H1 (cell line): Measurements from ENCODE around the gene ZNF486.

Experiments used
- CHD1 ChIP-seq: IDR thresholded peaks from 2 replicates; pipeline ENCODE4 v1.6.1; 2012; ENCODE audit warnings: low read depth, low read length, improper control_type of control experiment
- CTCF ChIP-seq, 3 experiments: IDR thresholded peaks; 1 replicate in 2 of 3; 2 replicates in 1 of 3; pipeline versions ENCODE4 v1.5.1 to v1.6.1; 2011; ENCODE audit warnings: low read length in 3 of 3, mild to moderate bottlenecking in 3 of 3, inconsistent platforms in 2 of 3, low read depth in 1 of 3, moderate library complexity in 1 of 3; ENCODE audit not compliant: insufficient read depth in 1 of 3; ENCODE audit errors: control extremely low read depth in 1 of 3
- EP300 ChIP-seq, 2 experiments: IDR thresholded peaks; 1 replicate in 1 of 2; 2 replicates in 1 of 2; pipeline ENCODE4 v1.6.1; 2011 to 2012; ENCODE audit warnings: low read depth in 2 of 2, low read length in 2 of 2, mild to moderate bottlenecking in 2 of 2, borderline replicate concordance in 1 of 2, inconsistent platforms in 1 of 2, moderate library complexity in 1 of 2
- EZH2 ChIP-seq: fragments of 200-600 bp; sonication (generic); IDR thresholded peaks from 2 replicates; pipeline ENCODE4 v1.7.1; 2012; ENCODE audit warnings: low read depth, mild to moderate bottlenecking, moderate library complexity, low read length, inconsistent platforms; ENCODE audit not compliant: severe bottlenecking
- JUND ChIP-seq: IDR thresholded peaks from 2 replicates; pipeline ENCODE4 v1.6.1; 2011; ENCODE audit warnings: mild to moderate bottlenecking, improper control_type of control experiment, low read length
- MAX ChIP-seq: IDR thresholded peaks from 2 replicates; pipeline ENCODE4 v1.6.1; 2012; ENCODE audit warnings: inconsistent platforms
- POLR2A ChIP-seq, 2 experiments: IDR thresholded peaks; 1 replicate in 1 of 2; 2 replicates in 1 of 2; pipeline ENCODE4 v1.6.1; 2011; ENCODE audit warnings: low read depth in 2 of 2, low read length in 2 of 2, mild to moderate bottlenecking in 2 of 2; ENCODE audit errors: control extremely low read depth in 1 of 2
- POLR2AphosphoS5 ChIP-seq: IDR thresholded peaks from 2 replicates; pipeline ENCODE4 v1.6.1; 2011; ENCODE audit warnings: low read depth, low read length
- SP2 ChIP-seq: IDR thresholded peaks from 2 replicates; pipeline ENCODE4 v1.6.1; 2012; ENCODE audit warnings: mild to moderate bottlenecking, low read length, inconsistent platforms
- USF2 ChIP-seq: IDR thresholded peaks from 2 replicates; pipeline ENCODE4 v1.6.1; 2011; ENCODE audit warnings: low read length, improper control_type of control experiment

- TF ChIP-seq CTCF (IDR thresholded peaks at IDR 0.05; ENCODE audit: control extremely low read depth in 1 of 3, insufficient read depth in 1 of 3, low read depth in 1 of 3, low read length in 3 of 3) (no peak), SP2 (no peak), JUND (no peak), POLR2A (IDR thresholded peaks at IDR 0.05; ENCODE audit: control extremely low read depth in 1 of 2, low read depth in 2 of 2, low read length in 2 of 2) (no peak), POLR2AphosphoS5 (no peak), CHD1 (no peak), EZH2 (no peak), USF2 (no peak), MAX (no peak), EP300 (IDR thresholded peaks at IDR 0.05; ENCODE audit: borderline replicate concordance in 1 of 2, low read depth in 2 of 2, low read length in 2 of 2) (no peak)
Observed at GRCh38 chr19:20197747-20198146, 30.7 kb downstream of the ZNF486 start.
